Astrocyte of the hippocampus (primary cell): Measurements from ENCODE around the gene DENND4C.
"Not testable (repeated sequence)": the region's sequence is repeated elsewhere in the genome, so short reads cannot be mapped to it uniquely, and the experiment has no call there.

Experiments
- DNase-seq: peaks from one replicate; pipeline ENCODE4 v3.0.0; 2011; ENCODE audit warnings: low read depth, low spot score

The DENND4C gene

DNA sequence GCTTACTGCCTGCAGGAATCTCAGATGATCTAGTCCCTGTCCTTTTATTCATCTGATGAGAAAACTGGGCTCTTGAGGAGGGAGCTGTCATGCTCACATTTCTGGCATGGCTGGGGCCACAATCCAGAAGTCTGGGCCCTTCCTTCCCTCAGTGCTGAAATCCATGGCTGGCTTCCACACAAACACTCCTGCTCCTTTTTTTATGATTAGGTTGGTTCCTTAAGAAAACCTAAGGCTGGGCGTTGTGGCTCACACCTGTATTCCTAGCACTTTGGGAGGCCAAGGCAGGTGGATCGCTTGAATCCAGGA, 179.7 kb downstream of the DENND4C start:
- DNase-seq, result no peak

DNA sequence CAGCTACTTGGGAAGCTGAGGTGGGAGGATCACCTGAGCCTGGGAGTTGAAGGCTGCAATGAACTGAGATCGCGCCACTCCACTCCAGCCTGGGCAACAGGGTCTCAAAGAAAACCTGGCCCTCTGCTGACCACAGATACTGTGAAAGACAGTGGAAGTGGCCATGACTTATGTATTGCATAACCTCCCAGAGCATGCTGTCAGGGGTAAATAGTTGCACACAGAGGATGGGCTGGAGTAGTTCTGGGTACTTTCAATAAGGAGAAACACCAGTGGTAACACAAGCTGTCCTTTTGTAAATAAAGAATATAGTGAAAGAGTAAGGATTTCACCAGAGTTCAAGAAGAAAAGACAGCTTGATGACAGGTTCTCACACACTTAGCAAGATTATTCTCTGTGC, 180.1 kb downstream of the DENND4C start:
- no peak for DNase-seq

DNA sequence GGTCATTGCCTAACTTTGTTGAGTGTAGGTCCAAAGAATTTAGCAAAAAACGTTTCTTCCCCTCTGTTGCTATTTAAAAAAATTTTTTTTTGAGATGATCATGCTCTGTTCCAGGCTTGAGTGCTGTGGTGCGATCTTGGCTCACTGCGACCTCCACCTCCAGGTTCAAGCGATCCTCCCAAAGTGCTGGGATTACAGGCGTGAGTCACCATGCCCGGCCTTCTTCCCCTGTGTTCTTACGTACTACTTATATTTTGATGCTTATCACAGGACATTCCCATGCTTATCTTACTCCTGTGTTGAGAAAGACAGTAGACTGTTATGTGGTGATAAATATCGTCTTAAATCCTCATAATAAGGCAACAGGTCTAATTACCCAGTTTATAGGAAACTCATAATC, 180.8 kb downstream of the DENND4C start:
- DNase-seq, result no peak

DNA sequence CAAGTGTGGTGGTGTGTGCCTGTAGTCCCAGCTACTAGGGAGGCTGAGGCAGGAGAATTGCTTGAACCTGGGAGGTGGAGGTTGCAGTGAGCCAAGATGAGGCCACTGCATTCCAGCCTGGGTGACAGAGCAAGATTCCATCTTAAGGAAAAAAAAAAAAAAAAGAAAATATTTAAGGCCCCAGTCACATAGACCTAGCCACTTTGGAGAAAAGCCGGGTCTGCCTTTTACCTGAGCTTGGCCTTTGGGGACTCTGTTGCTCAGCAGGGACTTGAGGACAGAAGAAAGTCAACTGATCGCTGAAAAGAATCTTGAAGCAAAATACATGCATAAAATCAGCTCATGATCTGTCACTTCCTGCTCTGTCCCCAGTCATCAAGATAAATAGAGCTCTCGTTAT, 183.0 kb downstream of the DENND4C start:
- not testable (repeated sequence) for DNase-seq

DNA sequence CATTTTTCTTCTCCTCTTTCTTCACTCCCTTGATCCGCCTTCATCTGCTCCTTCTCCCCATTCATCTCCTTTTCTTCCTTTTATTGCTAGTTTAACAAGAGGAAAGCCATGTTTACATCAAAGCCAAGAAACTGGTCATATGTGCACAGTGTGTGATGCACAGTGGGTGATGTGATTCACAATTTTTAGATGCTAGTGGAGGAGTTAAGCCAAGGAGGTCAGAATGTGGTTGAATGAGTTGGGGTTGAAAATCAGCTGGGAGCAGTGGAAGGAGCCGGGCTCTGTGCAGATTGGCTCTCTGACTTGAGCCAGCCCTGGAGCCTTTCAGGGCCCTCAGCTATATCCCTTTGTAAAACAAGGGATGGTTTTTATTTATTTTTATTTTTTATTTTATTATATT, 185.7 kb downstream of the DENND4C start:
- no peak for DNase-seq

DNA sequence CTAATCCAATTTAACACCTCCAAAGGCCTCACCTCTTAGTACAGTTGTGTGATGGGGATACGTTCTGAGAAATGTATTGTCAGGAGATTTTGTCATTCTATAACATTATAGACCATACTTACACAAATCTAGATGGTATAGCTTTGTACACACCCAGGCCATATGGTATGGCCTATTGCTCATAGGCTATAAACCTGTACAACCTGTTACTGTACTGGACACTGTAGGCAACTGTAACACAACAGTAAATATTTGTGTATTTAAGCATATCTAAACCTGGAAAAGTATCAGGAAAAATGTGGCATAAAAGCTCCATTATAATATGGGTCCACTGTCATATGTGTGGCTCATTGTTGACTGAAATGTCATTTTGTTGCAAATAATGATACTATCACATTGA, 190.4 kb downstream of the DENND4C start:
- DNase-seq, result no peak
